Endothelial cell of umbilical vein (primary cell): ENCODE measurements around the gene ANGPTL2. TPM values are rescaled to one million over a fixed set of nuclear protein-coding genes. Genes with fewer than 3 reads are reported as not detected.

Source experiments
- BruUV-seq: library from RNA; stranded (reverse); fragments of 400-500 nt; replicated peaks from 2 replicates; lab custom pipeline; 2021; lab: Mats Ljungman, UMichigan
- CTCF ChIA-PET: fragments of 300-600, 350-600 bp; sonication (Branson Sonifier 250); formaldehyde crosslinking; loops from one replicate; lab custom pipeline; 2021; ENCODE audit warnings: antibody characterized with exemption, inconsistent platforms; lab: Charles Lee
- POLR2A ChIA-PET: fragments of 300-600, 350-600 bp; sonication (Branson Sonifier 250); formaldehyde crosslinking; loops from one replicate; lab custom pipeline; 2021; ENCODE audit warnings: antibody characterized with exemption, inconsistent platforms; lab: Charles Lee
- DNase-seq: peaks from one replicate; pipeline ENCODE4 v3.0.0-alpha.2; 2011; ENCODE audit warnings: low read depth, low spot score
- FAIRE-seq: peaks from 2 replicates; lab custom pipeline; 2011; peaks lifted over from hg19 to GRCh38; lab: Jason Lieb, UNC
- H2AFZ ChIP-seq: 2 replicates; pipeline ENCODE4 v1.6.0; 2012; ENCODE audit warnings: low read depth, low read length, control low read depth, inconsistent platforms
- H3K27ac ChIP-seq: 2 replicates; pipeline ENCODE4 v1.5.1; 2011; ENCODE audit warnings: low read depth, mild to moderate bottlenecking, control low read depth, low read length, moderate library complexity; ENCODE audit not compliant: insufficient read depth
- H3K27me3 ChIP-seq, 2 experiments: 2 replicates each; pipeline versions ENCODE4 v1.6.0 to v1.6.1; 2011; ENCODE audit warnings: low read length in 2 of 2, mixed read lengths in 1 of 2; ENCODE audit not compliant: control insufficient read depth in 2 of 2, insufficient read depth in 2 of 2
- H3K36me3 ChIP-seq, 2 experiments: 2 replicates in 1 of 2; 3 replicates in 1 of 2; pipeline ENCODE4 v1.5.1; 2011; ENCODE audit warnings: low read length in 2 of 2, mild to moderate bottlenecking in 1 of 2, moderate library complexity in 1 of 2; ENCODE audit not compliant: control insufficient read depth in 2 of 2, insufficient read depth in 2 of 2; ENCODE audit errors: extremely low read depth in 1 of 2
- H3K4me1 ChIP-seq: 3 replicates; pipeline ENCODE4 v1.5.1; 2011; ENCODE audit warnings: mild to moderate bottlenecking, low read length; ENCODE audit not compliant: control insufficient read depth, insufficient read depth; ENCODE audit errors: extremely low read depth
- H3K4me2 ChIP-seq: 2 replicates; pipeline ENCODE4 v1.6.1; 2011; ENCODE audit warnings: low read length, control low read depth, mixed read lengths; ENCODE audit not compliant: insufficient read depth
- H3K4me3 ChIP-seq, 3 experiments: fragments of 200-600 bp in 1 of 3; sonication (generic), shearing (Covaris generic) in 1 of 3; replicated peaks in 1 of 3; 2 replicates each; pipeline ENCODE4 v1.5.1; 2011 to 2016; ENCODE audit warnings: control low read depth in 3 of 3, low read length in 3 of 3, mild to moderate bottlenecking in 2 of 3, inconsistent platforms in 1 of 3, low read depth in 1 of 3, moderate library complexity in 1 of 3; ENCODE audit not compliant: insufficient read depth in 1 of 3
- H3K79me2 ChIP-seq: 2 replicates; pipeline ENCODE4 v1.6.0; 2012; ENCODE audit warnings: low read length, inconsistent platforms; ENCODE audit not compliant: control insufficient read depth, insufficient read depth
- H3K9ac ChIP-seq: replicated peaks from 2 replicates; pipeline ENCODE3; 2011; ENCODE audit warnings: low read length, control low read depth; ENCODE audit not compliant: insufficient read depth; ENCODE audit errors: extremely low read depth
- H3K9me1 ChIP-seq: replicated peaks from 3 replicates; pipeline ENCODE4 v1.6.0; 2011; ENCODE audit warnings: mild to moderate bottlenecking, low read length; ENCODE audit not compliant: control insufficient read depth, insufficient read depth; ENCODE audit errors: extremely low read depth
- H3K9me3 ChIP-seq: replicated peaks from 2 replicates; pipeline ENCODE4 v1.5.1; 2012; ENCODE audit warnings: low read length, inconsistent platforms; ENCODE audit not compliant: control insufficient read depth, insufficient read depth
- H4K20me1 ChIP-seq: replicated peaks from 2 replicates; pipeline ENCODE3; 2011; ENCODE audit warnings: mild to moderate bottlenecking, low read length; ENCODE audit not compliant: control insufficient read depth, insufficient read depth; ENCODE audit errors: extremely low read depth
- EZH2 ChIP-seq: IDR thresholded peaks from 2 replicates; pipeline ENCODE4 v1.6.1; 2012; ENCODE audit warnings: borderline replicate concordance, low read depth, mild to moderate bottlenecking, moderate library complexity, low read length, inconsistent platforms; ENCODE audit not compliant: severe bottlenecking
- FOS ChIP-seq: IDR thresholded peaks from 2 replicates; pipeline ENCODE4 v1.6.1; 2011; ENCODE audit warnings: mild to moderate bottlenecking, low read length, moderate library complexity, borderline replicate concordance; ENCODE audit not compliant: insufficient read depth
- GATA2 ChIP-seq: IDR thresholded peaks from 2 replicates; pipeline ENCODE4 v1.7.0; 2011; ENCODE audit warnings: low read depth, mild to moderate bottlenecking, moderate library complexity, mixed read lengths, low read length; ENCODE audit not compliant: insufficient read length, insufficient read depth
- JUN ChIP-seq: IDR thresholded peaks from 2 replicates; pipeline ENCODE4 v1.6.1; 2011; ENCODE audit warnings: borderline replicate concordance, low read depth; ENCODE audit not compliant: insufficient read length, insufficient read depth
- MYC ChIP-seq: IDR thresholded peaks from one replicate; pipeline ENCODE4 v1.6.1; 2011; ENCODE audit warnings: mild to moderate bottlenecking, low read depth, low read length
- POLR2A ChIP-seq: IDR thresholded peaks from 2 replicates; pipeline ENCODE4 v1.6.1; 2012; ENCODE audit warnings: low read depth, mild to moderate bottlenecking, control low read depth, low read length
- POLR2AphosphoS5 ChIP-seq: IDR thresholded peaks from 2 replicates; pipeline ENCODE4 v1.6.1; 2012; ENCODE audit warnings: low read depth, mild to moderate bottlenecking, control low read depth, low read length, moderate library complexity; ENCODE audit not compliant: insufficient read depth
- dilution Hi-C: fragments of 300-500 bp; cut with MboI; formaldehyde crosslinking; loops from one replicate; pipeline ENCODE4 v1.15.0; 2019; ENCODE audit warnings: low sequenced_read_pairs; ENCODE audit not compliant: extremely low pct_ligation_motif_present
- intact Hi-C: fragments of 100-400 bp; cut with micrococcal nuclease; formaldehyde crosslinking; loops from one replicate; pipeline ENCODE4 v1.10.0; 2022
- polyA plus RNA-seq, 4 experiments: library from polyadenylated mRNA; depleted of rRNA in 3 of 4; stranded (reverse) in 3 of 4; unstranded in 1 of 4; fragments of >200 nt; gene quantifications; 2 replicates each; pipeline versions ENCODE4 v1.2.1 to v1.2.3, GENCODE V29; 2011 to 2012; ENCODE audit warnings: missing spikeins in 1 of 4
- total RNA-seq: library from RNA; stranded (reverse); gene quantifications from 2 replicates; pipeline ENCODE4 v1.2.3, GENCODE V29; 2021
- TF ChIP-seq, protein P1 (sequence below): IDR thresholded peaks from 2 replicates; pipeline ENCODE4 v1.6.1; 2011; ENCODE audit not compliant: insufficient read depth, insufficient read length
- TF ChIP-seq, protein P2 (sequence below), 2 donors: IDR thresholded peaks; 1 replicate in 1 of 2; 2 replicates in 1 of 2; pipeline ENCODE4 v1.5.1; 2011; ENCODE audit warnings: low read length in 2 of 2, mild to moderate bottlenecking in 2 of 2, moderate library complexity in 2 of 2, control low read depth in 1 of 2, inconsistent platforms in 1 of 2, low read depth in 1 of 2; ENCODE audit not compliant: insufficient read depth in 1 of 2; ENCODE audit errors: extremely low read depth in 1 of 2

ANGPTL2 gene
- total and polyA plus RNA-seq, 2 donors (not counting 3 experiments of a cell fraction or from before 2014, with no cell fraction given) = 15.1 to 24.5 TPM

DNA sequence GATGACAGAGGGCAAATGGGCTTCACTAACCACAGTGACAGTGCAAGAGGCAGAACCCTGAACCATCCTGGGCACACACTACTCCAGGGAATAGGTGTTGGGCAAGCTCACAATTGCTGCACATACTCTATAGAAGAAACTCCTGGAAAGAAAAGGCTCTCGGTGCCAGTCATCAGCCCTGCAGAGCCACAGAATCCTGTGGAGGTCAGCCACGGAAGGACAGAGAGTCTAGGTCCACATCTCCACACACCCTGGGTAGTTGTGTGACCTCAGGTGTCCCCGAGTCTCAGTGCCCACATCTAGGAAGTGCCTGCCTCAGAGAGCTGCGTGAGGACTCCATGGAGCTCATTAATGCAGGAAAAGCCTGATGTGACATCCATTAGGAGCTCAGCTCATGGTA is 16.0 kb upstream of the ANGPTL2 start:
- DNase-seq (no peak), FAIRE-seq (no peak)
- H3K27ac ChIP-seq = no peak overlapping the region
- CTCF ChIA-PET = interaction anchor here (1.2 kb wide), 3 partner anchors 16 to 198 kb away, joined by 3 to 4 read pairs (median 4); partner anchors contain the start of gene ANGPTL2
- H3K4me2 ChIP-seq = no peak overlapping the region
- no peaks in the 10 kb centered on the region for H3K79me2 ChIP-seq
- H3K9me1 ChIP-seq = no peaks in the 10 kb centered on the region
- dilution Hi-C loops (no loop called here), intact Hi-C loops (no loop called here)
- H3K9me3 ChIP-seq = no peaks in the 10 kb centered on the region
- TF ChIP-seq, protein P1, sequence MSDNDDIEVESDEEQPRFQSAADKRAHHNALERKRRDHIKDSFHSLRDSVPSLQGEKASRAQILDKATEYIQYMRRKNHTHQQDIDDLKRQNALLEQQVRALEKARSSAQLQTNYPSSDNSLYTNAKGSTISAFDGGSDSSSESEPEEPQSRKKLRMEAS = no peak
- TF ChIP-seq POLR2AphosphoS5 = no peak
- H3K4me1 ChIP-seq = no peaks in the 10 kb centered on the region
- no peaks in the 10 kb centered on the region for H3K36me3 ChIP-seq
- no peak overlapping the region for H3K4me3 ChIP-seq
- H3K27me3 ChIP-seq = peaks cover 0 to 4% of the 10 kb centered on the region in 2 experiments
- no peaks in the 10 kb centered on the region for H4K20me1 ChIP-seq
- no peak overlapping the region for H2AFZ ChIP-seq
- no peak overlapping the region for H3K9ac ChIP-seq
- POLR2A ChIA-PET = interaction anchor here (0.7 kb wide), 1 partner anchor 306 kb away, joined by 3 read pairs; no protein-coding TSS in a partner anchor
- BruUV-seq = no TSS peak

DNA sequence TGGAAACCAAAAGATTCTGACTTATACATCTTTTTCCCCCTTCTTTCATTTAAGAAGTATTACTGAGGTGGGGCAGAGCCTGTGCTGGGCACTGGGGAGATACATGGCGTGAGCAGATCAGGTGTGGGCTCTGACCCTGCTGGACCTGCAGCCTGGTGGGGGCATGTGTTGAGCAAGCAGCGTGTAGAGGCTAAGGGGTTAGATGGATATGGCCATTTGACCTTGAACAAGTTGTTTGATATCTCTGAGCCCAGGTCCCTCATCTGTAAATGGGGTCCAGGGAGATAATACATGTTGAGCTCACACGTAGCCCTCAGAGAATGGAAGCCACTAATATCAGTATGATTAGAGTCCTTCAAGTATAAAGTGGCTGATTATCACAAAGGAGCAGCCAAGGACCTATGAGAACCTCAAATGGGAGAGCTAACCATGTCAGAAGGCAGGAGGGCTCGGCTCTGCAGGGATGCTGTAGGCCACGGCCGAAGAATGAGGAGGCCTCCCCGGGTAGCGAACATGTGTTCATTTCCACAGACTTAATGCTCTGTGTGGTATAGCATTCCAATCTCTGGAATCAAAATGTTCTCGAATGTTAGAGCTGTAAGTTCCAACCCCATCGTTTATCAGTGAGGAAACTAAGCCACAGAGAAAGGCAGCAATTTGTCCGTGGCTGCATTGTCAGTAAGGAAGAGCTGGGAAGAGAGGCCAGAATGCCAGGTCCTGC is 15.4 kb upstream of the ANGPTL2 start:
- Histone ChIP-seq H3K79me2 (no peaks in the 10 kb centered on the region), H3K27me3 (peaks cover 0 to 4% of the 10 kb centered on the region in 2 experiments), H3K36me3 (no peaks in the 10 kb centered on the region), H3K4me3 (no peak overlapping the region), H3K27ac (no peak overlapping the region), H3K9ac (no peak overlapping the region), H3K9me1 (no peaks in the 10 kb centered on the region), H3K9me3 (no peaks in the 10 kb centered on the region), H3K4me2 (no peak overlapping the region), H3K4me1 (no peaks in the 10 kb centered on the region), H4K20me1 (no peaks in the 10 kb centered on the region), H2AFZ (no peak overlapping the region)
- DNase-seq (no peak), FAIRE-seq (no peak)
- BruUV-seq = no TSS peak
- ChIA-PET POLR2A (interaction anchor here (0.7 kb wide), 1 partner anchor 306 kb away, joined by 3 read pairs; no protein-coding TSS in a partner anchor), CTCF (interaction anchor here (0.7 to 1.5 kb wide), 7 partner anchors 8 to 197 kb away, joined by 3 to 6 read pairs (median 3); partner anchors contain the start of gene ANGPTL2)
- dilution Hi-C loops (no loop called here), intact Hi-C loops (no loop called here)
- no peak for TF ChIP-seq POLR2A
- TF ChIP-seq, protein P2, sequence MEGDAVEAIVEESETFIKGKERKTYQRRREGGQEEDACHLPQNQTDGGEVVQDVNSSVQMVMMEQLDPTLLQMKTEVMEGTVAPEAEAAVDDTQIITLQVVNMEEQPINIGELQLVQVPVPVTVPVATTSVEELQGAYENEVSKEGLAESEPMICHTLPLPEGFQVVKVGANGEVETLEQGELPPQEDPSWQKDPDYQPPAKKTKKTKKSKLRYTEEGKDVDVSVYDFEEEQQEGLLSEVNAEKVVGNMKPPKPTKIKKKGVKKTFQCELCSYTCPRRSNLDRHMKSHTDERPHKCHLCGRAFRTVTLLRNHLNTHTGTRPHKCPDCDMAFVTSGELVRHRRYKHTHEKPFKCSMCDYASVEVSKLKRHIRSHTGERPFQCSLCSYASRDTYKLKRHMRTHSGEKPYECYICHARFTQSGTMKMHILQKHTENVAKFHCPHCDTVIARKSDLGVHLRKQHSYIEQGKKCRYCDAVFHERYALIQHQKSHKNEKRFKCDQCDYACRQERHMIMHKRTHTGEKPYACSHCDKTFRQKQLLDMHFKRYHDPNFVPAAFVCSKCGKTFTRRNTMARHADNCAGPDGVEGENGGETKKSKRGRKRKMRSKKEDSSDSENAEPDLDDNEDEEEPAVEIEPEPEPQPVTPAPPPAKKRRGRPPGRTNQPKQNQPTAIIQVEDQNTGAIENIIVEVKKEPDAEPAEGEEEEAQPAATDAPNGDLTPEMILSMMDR (IDR thresholded peaks at IDR 0.05; ENCODE audit: extremely low read depth in 1 of 2, insufficient read depth in 1 of 2, low read depth in 1 of 2, low read length in 2 of 2) = no peak
- TF ChIP-seq POLR2AphosphoS5 = no peak
- TF ChIP-seq FOS = no peak
- TF ChIP-seq, protein P1 = no peak
- no peak for TF ChIP-seq JUN
- TF ChIP-seq MYC = no peak
- TF ChIP-seq EZH2 = no peak
- no peak for TF ChIP-seq GATA2
